IMR-90 (cell line): Measurements from ENCODE around the gene ZNF41. TPM values are rescaled to one million over a fixed set of nuclear protein-coding genes. Genes with fewer than 3 reads are reported as not detected.

Experiments used
- ATAC-seq: fragments of 200-7000 bp; cut with Tn5 transposase; 2 replicates; pipeline ENCODE4 v1.9.1; 2020; ENCODE audit warnings: low read depth, mild to moderate bottlenecking, moderate library complexity
- BruUV-seq: library from RNA; stranded (reverse); fragments of 400-500 nt; replicated peaks from 2 replicates; lab custom pipeline; 2021; lab: Mats Ljungman, UMichigan
- CTCF ChIA-PET: fragments of 300-600 bp; formaldehyde crosslinking; extraction: SDS; loops from one replicate; lab custom pipeline; 2021; ENCODE audit warnings: antibody characterized with exemption; lab: Yijun Ruan, JAX
- POLR2A ChIA-PET: fragments of 300-600 bp; sonication (Branson Sonifier 250); formaldehyde crosslinking; loops from one replicate; lab custom pipeline; 2022; ENCODE audit warnings: antibody characterized with exemption; ENCODE audit not compliant: unreplicated experiment; lab: Charles Lee
- DNase-seq: peaks from one replicate; pipeline ENCODE4 v3.0.0; 2013
- H2AFZ ChIP-seq: replicated peaks from 2 replicates; pipeline ENCODE3; 2013; ENCODE audit warnings: low read length, mild to moderate bottlenecking; ENCODE audit not compliant: poor library complexity
- H2AK5ac ChIP-seq: 2 replicates; pipeline ENCODE4 v1.6.1; 2013; ENCODE audit warnings: low read depth, low read length, inconsistent platforms
- H2AK9ac ChIP-seq: replicated peaks from 2 replicates; pipeline ENCODE3; 2013; ENCODE audit warnings: mild to moderate bottlenecking, low read depth, low read length, moderate library complexity; ENCODE audit not compliant: poor library complexity
- H2BK120ac ChIP-seq: 2 replicates; pipeline ENCODE4 v1.6.1; 2013; ENCODE audit warnings: low read depth, low read length, inconsistent platforms
- H2BK15ac ChIP-seq: 3 replicates; pipeline ENCODE4 v1.6.1; 2013; ENCODE audit warnings: low read depth, low read length, inconsistent platforms
- H2BK20ac ChIP-seq: 2 replicates; pipeline ENCODE4 v1.6.1; 2013; ENCODE audit warnings: low read depth, mild to moderate bottlenecking, inconsistent platforms, low read length, moderate library complexity
- H2BK5ac ChIP-seq: 2 replicates; pipeline ENCODE4 v1.6.1; 2013; ENCODE audit warnings: mild to moderate bottlenecking, low read depth, low read length, inconsistent platforms; ENCODE audit not compliant: poor library complexity, severe bottlenecking
- H3K14ac ChIP-seq: replicated peaks from 2 replicates; pipeline ENCODE4 v1.6.1; 2013; ENCODE audit warnings: low read depth, low read length, inconsistent platforms
- H3K18ac ChIP-seq: 2 replicates; pipeline ENCODE4 v1.6.1; 2013; ENCODE audit warnings: low read depth, low read length, control low read depth
- H3K23ac ChIP-seq: 2 replicates; pipeline ENCODE4 v1.6.1; 2013; ENCODE audit warnings: low read depth, low read length, inconsistent platforms
- H3K27ac ChIP-seq: 2 replicates; pipeline ENCODE4 v1.5.1; 2013; ENCODE audit warnings: mild to moderate bottlenecking, control low read depth, low read length; ENCODE audit not compliant: insufficient read depth
- H3K27me3 ChIP-seq: 2 replicates; pipeline ENCODE4 v1.6.1; 2013; ENCODE audit warnings: low read length; ENCODE audit not compliant: control insufficient read depth, insufficient read depth
- H3K36me3 ChIP-seq: 2 replicates; pipeline ENCODE4 v1.6.1; 2013; ENCODE audit warnings: low read length, mixed read lengths; ENCODE audit not compliant: control insufficient read depth, insufficient read depth
- H3K4ac ChIP-seq: 2 replicates; pipeline ENCODE4 v1.6.1; 2013; ENCODE audit warnings: low read depth, low read length, inconsistent platforms
- H3K4me1 ChIP-seq: 2 replicates; pipeline ENCODE4 v1.6.1; 2013; ENCODE audit warnings: low read length, mixed read lengths; ENCODE audit not compliant: control insufficient read depth, insufficient read depth
- H3K4me2 ChIP-seq: 2 replicates; pipeline ENCODE4 v1.6.1; 2013; ENCODE audit warnings: low read depth, mild to moderate bottlenecking, control low read depth, low read length, moderate library complexity
- H3K4me3 ChIP-seq: 2 replicates; pipeline ENCODE4 v1.5.1; 2013; ENCODE audit warnings: low read depth, mild to moderate bottlenecking, control low read depth, low read length, moderate library complexity; ENCODE audit not compliant: insufficient read depth
- H3K56ac ChIP-seq: 2 replicates; pipeline ENCODE4 v1.6.1; 2013; ENCODE audit warnings: low read length, inconsistent platforms; ENCODE audit not compliant: insufficient read depth; ENCODE audit errors: extremely low read depth
- H3K79me1 ChIP-seq, 2 experiments: 2 replicates each; pipeline ENCODE4 v1.6.1; 2013; ENCODE audit warnings: low read length in 2 of 2, inconsistent platforms in 1 of 2, low read depth in 1 of 2
- H3K9ac ChIP-seq: 2 replicates; pipeline ENCODE4 v1.6.1; 2013; ENCODE audit warnings: low read depth, low read length, control low read depth
- H3K9me1 ChIP-seq: 2 replicates; pipeline ENCODE4 v1.6.1; 2013; ENCODE audit warnings: low read length, inconsistent platforms; ENCODE audit not compliant: insufficient read depth
- H3K9me3 ChIP-seq: 2 replicates; pipeline ENCODE4 v1.6.1; 2013; ENCODE audit warnings: low read length; ENCODE audit not compliant: control insufficient read depth, insufficient read depth
- H4K20me1 ChIP-seq: 2 replicates; pipeline ENCODE4 v1.6.1; 2013; ENCODE audit warnings: low read length, inconsistent platforms; ENCODE audit not compliant: insufficient read depth
- H4K5ac ChIP-seq: 2 replicates; pipeline ENCODE4 v1.6.1; 2013; ENCODE audit warnings: mild to moderate bottlenecking, low read depth, low read length, control low read depth
- H4K8ac ChIP-seq, 2 experiments: 2 replicates each; pipeline ENCODE4 v1.6.1; 2013; ENCODE audit warnings: low read depth in 2 of 2, low read length in 2 of 2, control low read depth in 1 of 2, inconsistent platforms in 1 of 2
- H4K91ac ChIP-seq: 2 replicates; pipeline ENCODE4 v1.6.1; 2013; ENCODE audit warnings: low read depth, low read length, inconsistent platforms; ENCODE audit not compliant: insufficient read depth
- BHLHE40 ChIP-seq: fragments of 150-350 bp; IDR thresholded peaks from 2 replicates; pipeline ENCODE4 v1.6.1; 2016; ENCODE audit warnings: mild to moderate bottlenecking, low read depth, low read length
- CEBPB ChIP-seq: IDR thresholded peaks from 2 replicates; pipeline ENCODE4 v1.6.1; 2012; ENCODE audit warnings: low read depth, low read length, improper control_type of control experiment
- CHD1 ChIP-seq: IDR thresholded peaks from 2 replicates; pipeline ENCODE4 v1.6.1; 2012; ENCODE audit warnings: low read depth, low read length, improper control_type of control experiment
- FOS ChIP-seq: fragments of 150-350 bp; IDR thresholded peaks from 2 replicates; pipeline ENCODE4 v1.6.1; 2016; ENCODE audit warnings: low read depth, low read length
- MAZ ChIP-seq: IDR thresholded peaks from 2 replicates; pipeline ENCODE4 v1.6.1; 2012; ENCODE audit warnings: low read depth, mild to moderate bottlenecking, low read length, improper control_type of control experiment, moderate library complexity, borderline replicate concordance
- MXI1 ChIP-seq: IDR thresholded peaks from 2 replicates; pipeline ENCODE4 v1.6.1; 2012; ENCODE audit warnings: low read depth, mild to moderate bottlenecking, low read length, moderate library complexity, borderline replicate concordance
- NFE2L2 ChIP-seq: fragments of 150-350 bp; IDR thresholded peaks from 2 replicates; pipeline ENCODE4 v1.6.1; 2016; ENCODE audit warnings: low read depth, mild to moderate bottlenecking, low read length
- POLR2A ChIP-seq: IDR thresholded peaks from 2 replicates; pipeline ENCODE4 v1.6.1; 2012; ENCODE audit warnings: mild to moderate bottlenecking, low read depth, low read length
- RAD21 ChIP-seq: IDR thresholded peaks from 2 replicates; pipeline ENCODE4 v1.6.1; 2012; ENCODE audit warnings: low read length, improper control_type of control experiment
- RCOR1 ChIP-seq: IDR thresholded peaks from 2 replicates; pipeline ENCODE4 v1.6.1; 2012; ENCODE audit warnings: mild to moderate bottlenecking, low read length, improper control_type of control experiment; ENCODE audit not compliant: insufficient replicate concordance
- RFX5 ChIP-seq: IDR thresholded peaks from 2 replicates; pipeline ENCODE4 v1.8.0; 2012; ENCODE audit warnings: low read depth, mild to moderate bottlenecking, low read length, moderate library complexity
- SMC3 ChIP-seq: fragments of 150-350 bp; IDR thresholded peaks from 2 replicates; pipeline ENCODE4 v1.6.1; 2016; ENCODE audit warnings: low read depth, mild to moderate bottlenecking, antibody characterized with exemption, low read length, moderate library complexity
- WGBS, 2 experiments: methylation state at CpG; one replicate each; pipeline versions ENCODE4 v1.1.5 to v1.1.7; 2013; ENCODE audit warnings: missing lambda C conversion rate in 2 of 2; ENCODE audit not compliant: insufficient read length in 1 of 2; ENCODE audit errors: extremely low coverage in 2 of 2; 5-methylcytosine and 5-hydroxymethylcytosine counted together
- dilution Hi-C: fragments of 300-500 bp; cut with HindIII; formaldehyde crosslinking; loops from one replicate; pipeline ENCODE4 v1.14.3; 2018; ENCODE audit warnings: low sequenced_read_pairs; ENCODE audit not compliant: unreplicated experiment
- in situ Hi-C: fragments of 300-500 bp; cut with MboI; formaldehyde crosslinking; loops from 3 replicates; pipeline ENCODE4 v1.14.3; 2019; ENCODE audit warnings: low sequenced_read_pairs, inconsistent platforms, mixed read lengths
- intact Hi-C: fragments of 100-400 bp; cut with micrococcal nuclease; formaldehyde crosslinking; loops from 2 replicates; pipeline ENCODE4 v1.10.0; 2022
- polyA plus RNA-seq, 3 experiments: library from polyadenylated mRNA; depleted of rRNA; stranded (reverse); fragments of >200 nt; gene quantifications; 2 replicates each; pipeline ENCODE4 v1.2.3, GENCODE V29; 2012; ENCODE audit warnings: low replicate concordance in 1 of 3
- total RNA-seq: library from RNA; depleted of rRNA; stranded (reverse); fragments of >200 nt; gene quantifications from 2 replicates; pipeline ENCODE4 v1.2.3, GENCODE V29; 2012
- TF ChIP-seq, protein P1 (sequence below): fragments of 150-350 bp; IDR thresholded peaks from 2 replicates; pipeline ENCODE4 v1.6.1; 2017; ENCODE audit warnings: mild to moderate bottlenecking, antibody characterized with exemption, low read length, low read depth
- TF ChIP-seq, protein P2 (sequence below): conservative IDR thresholded peaks from 2 replicates; pipeline ENCODE4 v1.5.1; 2012; ENCODE audit warnings: mild to moderate bottlenecking, low read depth, low read length, improper control_type of control experiment

The ZNF41 gene
- total and polyA plus RNA-seq, 2 of the 4 experiments (the other 2 are of a cell fraction) = 2.8 to 8.1 TPM

DNA sequence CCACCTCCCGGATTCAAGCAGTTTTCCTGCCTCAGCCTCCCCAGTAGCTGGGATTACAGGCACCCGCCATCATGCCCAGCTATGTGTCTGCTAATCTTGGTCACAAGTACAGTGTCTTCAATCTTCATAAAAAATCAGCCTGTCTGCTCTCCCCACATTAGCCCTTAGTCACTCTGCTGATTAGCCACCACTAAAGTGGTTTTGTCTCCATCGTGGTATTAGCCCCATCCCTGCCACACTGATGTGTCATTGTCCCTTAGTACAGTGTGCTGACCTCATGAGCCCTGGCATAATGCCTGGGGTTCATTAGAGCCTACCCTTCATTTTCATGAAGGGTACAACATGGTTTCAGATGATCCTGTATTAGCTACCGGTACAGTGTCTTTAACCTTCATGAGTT is 62.8 kb downstream of the ZNF41 start:
- Histone ChIP-seq H3K18ac (no peak overlapping the region), H2BK20ac (no peak overlapping the region), H3K9me1 (no peaks in the 10 kb centered on the region), H2AFZ (no peak overlapping the region), H3K9ac (no peak overlapping the region), H4K5ac (no peak overlapping the region), H2BK5ac (no peak overlapping the region), H3K4me1 (no peaks in the 10 kb centered on the region), H3K56ac (no peak overlapping the region), H3K4me3 (no peak overlapping the region), H2AK5ac (no peak overlapping the region), H3K9me3 (peaks cover 14% of the 10 kb centered on the region), H4K8ac (no peak overlapping the region), H3K23ac (no peak overlapping the region), H3K14ac (no peak overlapping the region), H2BK120ac (no peak overlapping the region), H4K91ac (no peak overlapping the region), H2AK9ac (no peak overlapping the region), H3K27me3 (no peaks in the 10 kb centered on the region), H2BK15ac (no peak overlapping the region), H3K36me3 (no peaks in the 10 kb centered on the region), H3K4me2 (no peak overlapping the region), H3K79me1 (no peaks in the 10 kb centered on the region), H3K27ac (no peak overlapping the region), H3K4ac (no peak overlapping the region), H4K20me1 (no peaks in the 10 kb centered on the region)
- dilution Hi-C loops = no loop called here
- TF ChIP-seq, protein P1, sequence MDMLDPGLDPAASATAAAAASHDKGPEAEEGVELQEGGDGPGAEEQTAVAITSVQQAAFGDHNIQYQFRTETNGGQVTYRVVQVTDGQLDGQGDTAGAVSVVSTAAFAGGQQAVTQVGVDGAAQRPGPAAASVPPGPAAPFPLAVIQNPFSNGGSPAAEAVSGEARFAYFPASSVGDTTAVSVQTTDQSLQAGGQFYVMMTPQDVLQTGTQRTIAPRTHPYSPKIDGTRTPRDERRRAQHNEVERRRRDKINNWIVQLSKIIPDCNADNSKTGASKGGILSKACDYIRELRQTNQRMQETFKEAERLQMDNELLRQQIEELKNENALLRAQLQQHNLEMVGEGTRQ = no peak
- TF ChIP-seq NFE2L2 (no peak), RAD21 (no peak), BHLHE40 (no peak), SMC3 (no peak), RFX5 (no peak), MAZ (no peak), CHD1 (no peak), POLR2A (no peak), FOS (no peak), CEBPB (no peak), RCOR1 (no peak), MXI1 (no peak)
- TF ChIP-seq, protein P2, sequence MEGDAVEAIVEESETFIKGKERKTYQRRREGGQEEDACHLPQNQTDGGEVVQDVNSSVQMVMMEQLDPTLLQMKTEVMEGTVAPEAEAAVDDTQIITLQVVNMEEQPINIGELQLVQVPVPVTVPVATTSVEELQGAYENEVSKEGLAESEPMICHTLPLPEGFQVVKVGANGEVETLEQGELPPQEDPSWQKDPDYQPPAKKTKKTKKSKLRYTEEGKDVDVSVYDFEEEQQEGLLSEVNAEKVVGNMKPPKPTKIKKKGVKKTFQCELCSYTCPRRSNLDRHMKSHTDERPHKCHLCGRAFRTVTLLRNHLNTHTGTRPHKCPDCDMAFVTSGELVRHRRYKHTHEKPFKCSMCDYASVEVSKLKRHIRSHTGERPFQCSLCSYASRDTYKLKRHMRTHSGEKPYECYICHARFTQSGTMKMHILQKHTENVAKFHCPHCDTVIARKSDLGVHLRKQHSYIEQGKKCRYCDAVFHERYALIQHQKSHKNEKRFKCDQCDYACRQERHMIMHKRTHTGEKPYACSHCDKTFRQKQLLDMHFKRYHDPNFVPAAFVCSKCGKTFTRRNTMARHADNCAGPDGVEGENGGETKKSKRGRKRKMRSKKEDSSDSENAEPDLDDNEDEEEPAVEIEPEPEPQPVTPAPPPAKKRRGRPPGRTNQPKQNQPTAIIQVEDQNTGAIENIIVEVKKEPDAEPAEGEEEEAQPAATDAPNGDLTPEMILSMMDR = no peak
- in situ Hi-C loops = no loop called here
- 83% methylated on average over 1 of the region's 4 CpGs; no CpG with 5 or more reads in 1 of the 2 experiments for WGBS, 2 experiments
- ATAC-seq (no peak), DNase-seq (no peak)
- ChIA-PET POLR2A (no interaction called here), CTCF (no interaction called here)
- BruUV-seq = no TSS peak
- intact Hi-C loops = no loop called here
